GM21367 (cell line): ENCODE results near the gene POMT1.
A peak's percentile ranks its signal among the peaks of the same experiment; 100 is the strongest.
"Not testable (repeated sequence)": the region's sequence is repeated elsewhere in the genome, so short reads cannot be mapped to it uniquely, and the experiment has no call there.

Experiments
- ATAC-seq: cut with Tn5 transposase; IDR thresholded peaks from one replicate; pipeline ENCODE4 v1.9.1; 2021; ENCODE audit not compliant: unreplicated experiment

Gene POMT1, protein sequence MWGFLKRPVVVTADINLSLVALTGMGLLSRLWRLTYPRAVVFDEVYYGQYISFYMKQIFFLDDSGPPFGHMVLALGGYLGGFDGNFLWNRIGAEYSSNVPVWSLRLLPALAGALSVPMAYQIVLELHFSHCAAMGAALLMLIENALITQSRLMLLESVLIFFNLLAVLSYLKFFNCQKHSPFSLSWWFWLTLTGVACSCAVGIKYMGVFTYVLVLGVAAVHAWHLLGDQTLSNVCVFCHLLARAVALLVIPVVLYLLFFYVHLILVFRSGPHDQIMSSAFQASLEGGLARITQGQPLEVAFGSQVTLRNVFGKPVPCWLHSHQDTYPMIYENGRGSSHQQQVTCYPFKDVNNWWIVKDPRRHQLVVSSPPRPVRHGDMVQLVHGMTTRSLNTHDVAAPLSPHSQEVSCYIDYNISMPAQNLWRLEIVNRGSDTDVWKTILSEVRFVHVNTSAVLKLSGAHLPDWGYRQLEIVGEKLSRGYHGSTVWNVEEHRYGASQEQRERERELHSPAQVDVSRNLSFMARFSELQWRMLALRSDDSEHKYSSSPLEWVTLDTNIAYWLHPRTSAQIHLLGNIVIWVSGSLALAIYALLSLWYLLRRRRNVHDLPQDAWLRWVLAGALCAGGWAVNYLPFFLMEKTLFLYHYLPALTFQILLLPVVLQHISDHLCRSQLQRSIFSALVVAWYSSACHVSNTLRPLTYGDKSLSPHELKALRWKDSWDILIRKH

DNA sequence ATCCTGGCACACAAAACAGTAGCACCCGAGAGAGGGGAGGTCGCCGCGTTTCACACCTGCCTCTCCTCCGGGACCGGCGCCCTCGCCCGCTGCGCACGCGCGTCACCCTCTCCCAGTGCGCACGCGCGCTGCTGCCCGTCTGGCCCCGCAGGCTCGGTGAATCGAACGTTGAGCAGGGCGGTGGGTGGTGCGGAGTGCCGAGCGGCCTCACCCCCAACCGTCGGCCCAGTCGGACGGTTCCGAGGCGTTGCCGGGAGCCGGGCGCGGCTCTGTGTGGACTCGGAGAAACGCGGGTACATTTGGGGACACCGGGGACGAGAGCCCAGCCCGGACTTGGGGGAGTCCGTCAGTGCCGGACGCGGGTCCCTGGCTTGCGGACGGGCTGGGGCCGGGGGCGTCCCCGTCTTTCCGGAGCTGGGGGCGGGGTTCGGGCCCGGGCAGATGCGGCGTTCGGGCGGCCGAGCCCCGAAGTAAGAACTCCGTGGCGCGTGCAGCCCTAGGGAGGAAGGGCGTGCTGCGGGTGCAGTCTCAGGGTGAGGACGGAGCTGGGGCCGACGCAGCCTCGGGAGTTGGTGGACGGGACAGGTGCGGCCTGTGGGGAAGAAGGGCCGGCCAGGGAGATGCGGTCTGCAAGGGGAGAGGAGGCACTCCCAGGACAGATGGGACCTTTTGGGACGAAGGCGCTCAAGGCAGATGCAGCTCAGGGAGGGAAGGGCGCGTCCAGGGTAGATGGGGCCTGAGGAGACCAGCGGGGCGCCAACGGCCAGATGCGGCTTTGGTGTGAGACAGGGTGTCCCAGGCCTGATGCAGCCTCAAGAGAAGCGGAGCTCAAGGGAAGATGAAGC is at the start of gene POMT1:
TSS of gene POMT1 (plus strand) at position 138 of the 845 bp plus-strand sequence. CDS start 1,301 bp downstream, outside the sequence.
- ATAC-seq, result peak; percentile 69

DNA sequence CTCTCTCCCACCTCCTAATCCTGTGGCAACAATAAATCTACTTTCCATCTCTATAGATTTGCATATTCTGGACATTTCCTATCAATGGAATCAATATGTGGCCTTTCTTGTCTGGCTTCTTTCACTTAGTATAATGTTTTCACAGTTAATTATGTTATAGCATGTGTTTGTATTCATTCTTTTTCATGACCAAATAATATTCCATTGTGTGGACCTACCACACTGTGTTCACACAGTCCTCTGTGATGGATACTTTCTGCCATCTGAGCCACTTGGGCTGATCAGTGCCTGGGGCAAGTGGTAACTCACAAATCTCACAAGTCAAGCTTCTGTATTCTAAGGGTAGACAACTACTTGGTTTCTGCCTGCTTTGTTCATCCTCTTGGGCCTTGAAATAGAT is 48.7 kb upstream of the POMT1 start:
- ATAC-seq, result no peak

DNA sequence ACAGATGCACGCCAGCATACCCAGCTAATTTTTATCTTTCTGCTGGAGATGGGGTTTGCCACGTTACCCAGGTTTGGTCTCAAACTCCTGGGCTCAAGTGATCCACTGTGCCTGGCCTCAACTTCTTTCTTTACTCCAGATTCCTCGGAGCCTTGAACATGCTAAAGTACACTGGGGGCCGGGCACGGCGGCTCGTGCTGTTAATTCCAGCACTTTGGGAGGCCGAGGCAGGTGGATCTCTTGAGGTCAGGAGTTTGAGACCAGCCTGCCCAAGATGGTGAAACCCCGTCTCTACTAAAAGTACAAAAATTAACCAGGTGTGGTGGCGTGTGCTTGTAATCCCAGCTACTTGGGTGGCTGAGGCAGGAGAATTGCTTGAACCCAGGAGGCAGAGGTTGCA is 47.1 kb upstream of the POMT1 start:
- not testable (repeated sequence) for ATAC-seq

DNA sequence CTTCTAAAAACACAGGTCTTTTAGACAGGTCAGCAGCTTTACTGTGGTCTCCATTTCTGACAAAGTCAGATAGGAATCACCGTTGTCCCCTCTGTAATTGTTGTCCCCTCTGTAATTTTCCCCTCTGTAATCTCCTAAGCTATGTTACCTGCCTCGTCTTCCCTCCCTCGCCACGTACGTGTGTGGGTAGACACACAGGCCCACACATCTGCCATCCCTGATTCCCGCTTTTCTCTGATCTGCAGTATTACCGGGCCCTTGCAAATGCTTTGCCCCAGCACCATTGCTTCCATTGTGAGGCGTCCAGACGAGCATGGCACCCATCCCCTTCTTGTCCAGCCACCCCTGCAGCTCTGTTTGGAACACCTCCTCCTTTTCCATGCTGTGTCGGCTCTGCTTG is 45.0 kb upstream of the POMT1 start:
- ATAC-seq, result no peak

DNA sequence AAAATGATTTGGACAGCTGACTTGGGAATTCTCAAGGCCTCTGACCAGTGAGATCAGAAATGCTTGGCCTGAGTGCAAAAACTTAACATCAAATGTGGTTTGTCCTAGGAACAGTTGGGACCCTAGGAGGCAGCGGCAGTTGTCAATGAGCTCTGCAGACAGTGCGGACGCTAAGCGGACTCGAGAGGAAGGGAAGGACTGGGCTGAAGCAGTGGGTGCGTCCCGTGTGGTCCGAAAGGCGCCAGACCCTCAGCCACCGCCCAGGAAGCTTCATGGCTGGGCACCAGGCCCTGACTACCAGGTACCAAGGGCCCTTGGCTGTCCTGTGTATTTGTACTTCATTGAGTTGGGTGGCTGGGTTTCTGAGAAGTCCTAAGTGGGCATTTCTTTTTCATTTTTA is 43.7 kb upstream of the POMT1 start:
- ATAC-seq, result no peak

DNA sequence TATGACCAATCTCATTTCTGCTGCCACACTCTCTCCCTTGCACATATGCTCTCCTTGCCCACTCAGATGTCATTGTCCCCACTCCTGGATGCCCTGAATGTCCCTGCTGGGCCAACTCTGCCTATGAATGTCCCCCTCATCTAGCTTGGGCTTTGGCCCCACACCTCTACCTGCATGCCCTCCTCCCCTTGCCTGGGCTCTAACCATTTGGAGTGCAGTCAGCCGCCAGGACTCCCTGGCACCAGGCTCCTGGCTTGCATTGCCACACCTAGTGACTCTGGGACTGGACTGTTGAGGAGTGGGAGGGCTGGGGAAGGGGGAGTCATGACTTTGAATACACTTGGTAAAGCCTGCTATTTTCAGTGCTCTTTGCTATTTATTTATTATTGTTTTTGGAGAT is 41.6 kb upstream of the POMT1 start:
- ATAC-seq, result no peak

DNA sequence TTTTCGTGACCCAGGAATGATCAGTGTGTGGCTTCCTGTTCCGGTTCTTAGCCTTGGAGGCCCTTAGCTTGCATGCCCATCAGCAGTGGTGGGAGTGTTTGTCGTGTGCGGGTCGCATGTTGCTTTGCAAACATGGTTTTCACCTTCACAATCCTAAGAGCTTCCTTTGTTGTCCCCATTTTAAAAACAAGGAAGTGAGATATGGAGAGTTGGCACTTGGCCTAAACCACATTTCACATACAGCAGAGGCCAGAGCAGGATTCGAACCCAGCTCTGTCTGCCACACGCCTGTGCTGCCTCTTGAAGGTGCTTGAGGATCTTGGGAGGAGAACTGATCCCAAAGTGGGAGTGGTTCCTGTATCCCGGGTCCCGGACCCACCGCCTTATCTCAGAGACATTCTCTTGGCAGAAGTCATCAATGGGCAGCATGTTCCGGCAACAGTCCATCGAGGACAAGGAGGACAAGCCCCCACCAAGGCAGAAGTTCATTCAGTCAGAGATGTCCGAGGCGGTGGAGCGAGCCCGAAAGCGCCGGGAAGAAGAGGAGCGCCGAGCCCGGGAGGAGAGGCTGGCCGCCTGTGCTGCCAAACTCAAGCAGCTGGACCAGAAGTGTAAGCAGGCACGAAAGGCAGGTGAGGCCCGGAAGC is 38.2 kb upstream of the POMT1 start:
- ATAC-seq, result no peak

DNA sequence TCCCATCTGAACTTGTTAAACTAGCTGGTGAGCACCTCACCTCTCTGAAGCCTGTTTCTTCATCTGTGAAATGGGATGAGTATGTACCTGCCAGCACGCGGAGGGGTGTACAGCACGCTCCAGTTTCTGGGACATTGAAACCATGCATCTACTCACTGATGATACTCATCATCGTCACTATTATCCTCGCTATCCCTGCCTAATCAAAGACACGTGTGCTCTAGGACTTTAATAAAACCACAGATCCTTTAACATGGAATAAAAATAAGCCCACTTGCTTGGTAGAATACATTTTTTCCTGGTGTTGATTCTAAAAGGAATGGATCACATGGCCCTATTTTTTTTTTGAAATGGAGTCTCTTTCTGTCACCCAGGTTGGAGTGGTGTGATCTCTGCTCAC is 37.3 kb upstream of the POMT1 start:
- ATAC-seq, result no peak

DNA sequence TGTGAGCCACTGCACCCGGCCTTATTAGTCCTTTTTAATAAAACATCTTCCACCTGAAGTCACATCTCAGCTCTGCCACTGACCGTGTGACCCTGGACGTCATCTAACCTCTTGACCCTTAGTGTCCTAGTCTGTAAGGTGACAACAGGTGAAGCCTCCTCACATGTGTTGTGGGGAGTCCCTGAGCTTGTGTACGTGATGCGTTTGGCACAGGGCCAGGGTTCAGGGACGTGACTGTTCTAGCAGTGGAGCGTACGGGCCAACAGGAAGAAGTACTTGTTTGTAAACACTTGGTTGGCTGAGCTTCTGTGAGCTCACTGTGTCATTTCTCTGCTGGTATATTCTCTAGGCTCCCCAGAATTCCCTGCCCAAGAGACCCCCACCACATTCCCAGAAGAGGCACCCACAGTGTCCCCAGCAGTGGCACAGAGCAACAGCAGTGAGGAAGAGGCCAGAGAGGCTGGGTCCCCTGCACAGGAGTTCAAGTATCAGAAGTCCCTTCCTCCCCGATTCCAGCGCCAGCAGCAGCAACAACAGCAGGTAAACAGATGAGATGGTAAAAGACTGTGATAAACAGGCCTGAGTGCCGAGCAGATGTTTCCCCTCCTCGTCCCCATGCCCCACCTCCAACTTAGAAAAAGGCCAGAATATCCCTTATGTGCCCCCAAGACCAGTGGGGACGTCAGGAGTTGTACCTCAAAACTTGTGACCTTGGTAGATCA is 35.3 kb upstream of the POMT1 start:
- no peak for ATAC-seq

DNA sequence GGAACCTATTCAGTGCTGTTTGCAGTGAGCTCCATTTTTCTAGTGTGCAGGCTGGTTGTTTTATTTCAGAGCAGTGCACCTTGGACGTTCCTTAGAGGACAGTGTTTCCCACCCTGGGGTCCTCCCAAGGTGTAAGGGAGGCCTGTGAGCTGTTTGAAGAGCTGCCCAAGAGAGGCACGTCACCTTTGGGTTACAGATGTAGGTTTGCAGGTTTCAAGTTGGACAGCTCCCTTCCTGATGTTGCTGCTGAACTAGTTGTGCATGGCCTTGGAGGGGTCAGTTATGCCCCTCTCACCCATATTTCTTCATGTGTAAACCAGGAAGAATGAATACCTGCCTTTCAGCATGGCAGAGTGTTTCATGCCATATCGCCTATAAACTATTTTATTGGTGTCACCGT is 34.7 kb upstream of the POMT1 start:
- ATAC-seq, result no peak

DNA sequence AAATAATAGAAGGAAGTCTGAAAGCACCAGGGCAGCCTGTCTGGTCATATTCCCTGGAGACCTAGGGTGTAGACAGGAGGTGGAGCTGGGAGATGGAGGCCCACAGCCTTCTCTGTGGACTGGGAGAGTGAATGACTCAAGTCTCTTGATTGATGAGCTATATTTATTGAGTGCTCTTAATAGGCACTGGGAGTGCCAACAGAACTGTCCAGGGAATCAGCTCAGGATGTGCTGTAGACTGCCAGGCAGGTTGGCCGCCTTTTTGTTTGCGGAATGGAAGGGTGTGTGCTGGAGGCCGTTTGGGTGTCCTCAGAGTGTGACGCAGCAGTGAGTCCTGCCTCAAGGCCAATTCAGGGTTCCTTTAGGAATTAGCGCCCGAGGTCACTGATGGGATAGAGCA is 33.4 kb upstream of the POMT1 start:
- no peak for ATAC-seq

DNA sequence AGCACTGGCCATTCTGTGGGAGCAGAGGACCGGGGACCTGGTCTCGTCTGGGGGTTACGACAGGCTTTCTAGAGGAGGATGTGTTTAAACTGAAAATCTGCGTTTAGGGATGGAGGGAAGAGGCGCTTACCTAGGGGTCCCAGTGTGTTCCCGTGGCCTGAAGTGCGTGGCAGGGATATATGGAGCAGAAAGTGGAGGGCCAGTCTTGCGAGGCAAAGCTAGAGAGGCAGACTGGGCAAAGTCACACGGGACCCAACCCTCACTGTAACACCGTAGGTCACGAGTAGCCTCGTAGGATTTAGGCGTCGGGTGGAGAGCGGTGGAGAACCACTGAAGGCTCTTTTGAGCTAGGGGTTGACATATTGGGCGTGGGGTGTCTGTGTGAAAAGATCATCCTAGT is 32.8 kb upstream of the POMT1 start:
- ATAC-seq, result no peak

DNA sequence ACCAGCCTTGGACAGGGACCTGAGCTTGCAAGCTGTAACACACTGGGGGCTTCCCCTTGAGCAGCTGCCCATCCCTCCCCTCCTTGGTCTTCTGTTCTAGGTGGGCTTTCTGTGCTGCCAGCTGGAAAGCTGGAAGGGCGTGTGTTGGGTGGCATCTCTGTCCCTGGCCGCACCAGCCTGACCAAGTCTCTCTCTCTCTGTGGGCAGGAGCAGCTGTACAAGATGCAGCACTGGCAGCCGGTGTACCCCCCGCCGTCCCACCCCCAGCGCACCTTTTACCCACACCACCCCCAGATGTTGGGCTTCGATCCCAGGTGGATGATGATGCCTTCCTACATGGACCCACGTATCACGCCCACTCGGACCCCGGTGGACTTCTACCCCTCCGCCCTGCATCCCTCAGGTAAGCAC is 32.1 kb upstream of the POMT1 start:
- ATAC-seq, result no peak

DNA sequence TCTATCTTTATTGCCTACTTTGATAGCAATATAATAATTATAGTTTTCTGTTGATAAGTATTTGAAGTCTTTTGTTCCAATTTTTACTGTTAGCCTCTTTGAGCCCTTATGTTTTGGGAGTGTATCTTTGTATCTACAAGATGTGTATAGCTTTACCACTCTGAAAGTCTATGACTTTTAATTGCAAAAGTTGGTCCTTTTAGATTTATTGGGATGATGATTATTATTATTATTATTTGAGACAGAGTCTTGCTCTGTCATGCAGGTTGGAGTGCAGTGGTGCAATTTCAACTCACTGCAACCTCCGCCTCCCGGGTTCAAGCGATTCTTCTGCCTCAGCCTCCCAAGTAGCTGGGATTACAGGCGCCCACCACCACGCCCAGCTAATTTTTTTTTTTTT is 30.6 kb upstream of the POMT1 start:
- ATAC-seq, result not testable (repeated sequence)

DNA sequence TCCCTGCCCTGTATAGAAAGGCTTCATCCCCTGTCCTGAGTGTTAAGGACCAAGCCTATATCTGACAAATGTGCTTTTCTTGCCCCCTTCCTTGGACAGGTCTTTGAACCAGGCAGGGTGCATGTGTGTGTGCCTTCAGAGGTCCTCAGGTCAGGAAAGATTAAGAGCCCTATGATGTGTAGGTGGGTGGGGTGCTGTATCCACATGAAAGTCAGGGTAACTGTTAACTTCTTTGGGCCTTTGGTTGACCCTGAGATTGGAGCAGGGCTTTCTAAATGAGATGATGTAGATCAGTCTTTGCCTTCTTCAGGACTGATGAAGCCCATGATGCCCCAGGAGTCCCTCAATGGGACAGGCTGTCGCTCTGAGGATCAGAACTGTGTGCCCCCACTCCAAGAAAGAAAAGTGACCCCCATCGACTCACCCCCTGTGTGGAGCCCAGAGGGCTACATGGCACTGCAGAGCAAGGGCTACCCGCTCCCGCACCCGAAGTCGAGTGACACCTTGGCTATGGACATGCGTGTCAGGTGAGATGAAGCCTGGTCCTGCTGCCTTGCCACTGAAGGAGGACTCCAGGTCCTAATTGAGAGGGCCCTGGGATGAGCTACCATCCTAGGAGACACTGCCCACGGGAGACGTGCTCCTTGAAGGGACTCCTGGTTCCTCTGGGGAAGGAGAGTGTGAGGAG is 29.4 kb upstream of the POMT1 start:
- no peak for ATAC-seq

DNA sequence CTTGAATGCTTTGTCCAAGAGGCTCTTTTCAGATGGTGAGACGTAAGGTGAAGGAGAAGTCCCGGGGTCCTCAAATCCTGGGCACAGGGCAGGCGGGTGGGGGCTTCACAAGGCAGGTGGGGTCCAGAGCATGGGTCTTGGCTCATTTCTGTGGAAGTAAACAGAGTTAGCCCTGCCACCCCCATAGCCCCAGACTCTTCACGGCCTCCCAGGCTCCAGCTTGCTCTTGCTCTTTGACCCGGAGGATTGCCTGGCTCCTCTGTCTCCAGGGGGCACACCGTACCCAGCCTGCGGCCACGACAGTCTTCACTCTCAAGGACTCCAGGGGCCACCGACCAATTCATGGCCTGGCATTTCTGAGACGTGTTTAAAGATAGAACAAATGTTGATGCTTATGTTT is 28.8 kb upstream of the POMT1 start:
- no peak for ATAC-seq

DNA sequence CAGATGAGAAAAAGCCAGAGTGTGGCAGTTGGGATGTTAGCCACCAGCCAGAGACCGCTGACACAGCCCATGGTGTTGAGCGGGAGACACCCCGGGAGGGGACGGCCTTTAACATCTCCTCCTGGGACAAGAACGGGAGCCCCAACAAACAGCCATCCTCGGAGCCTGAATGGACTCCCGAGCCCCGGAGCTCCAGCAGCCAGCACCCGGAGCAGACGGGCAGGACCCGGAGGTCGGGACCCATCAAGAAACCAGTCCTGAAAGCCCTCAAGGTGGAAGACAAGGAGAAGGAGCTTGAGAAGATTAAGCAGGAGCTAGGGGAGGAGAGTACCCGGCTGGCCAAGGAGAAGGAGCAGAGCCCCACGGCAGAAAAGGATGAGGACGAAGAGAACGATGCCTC is 28.0 kb upstream of the POMT1 start:
- ATAC-seq, result no peak

DNA sequence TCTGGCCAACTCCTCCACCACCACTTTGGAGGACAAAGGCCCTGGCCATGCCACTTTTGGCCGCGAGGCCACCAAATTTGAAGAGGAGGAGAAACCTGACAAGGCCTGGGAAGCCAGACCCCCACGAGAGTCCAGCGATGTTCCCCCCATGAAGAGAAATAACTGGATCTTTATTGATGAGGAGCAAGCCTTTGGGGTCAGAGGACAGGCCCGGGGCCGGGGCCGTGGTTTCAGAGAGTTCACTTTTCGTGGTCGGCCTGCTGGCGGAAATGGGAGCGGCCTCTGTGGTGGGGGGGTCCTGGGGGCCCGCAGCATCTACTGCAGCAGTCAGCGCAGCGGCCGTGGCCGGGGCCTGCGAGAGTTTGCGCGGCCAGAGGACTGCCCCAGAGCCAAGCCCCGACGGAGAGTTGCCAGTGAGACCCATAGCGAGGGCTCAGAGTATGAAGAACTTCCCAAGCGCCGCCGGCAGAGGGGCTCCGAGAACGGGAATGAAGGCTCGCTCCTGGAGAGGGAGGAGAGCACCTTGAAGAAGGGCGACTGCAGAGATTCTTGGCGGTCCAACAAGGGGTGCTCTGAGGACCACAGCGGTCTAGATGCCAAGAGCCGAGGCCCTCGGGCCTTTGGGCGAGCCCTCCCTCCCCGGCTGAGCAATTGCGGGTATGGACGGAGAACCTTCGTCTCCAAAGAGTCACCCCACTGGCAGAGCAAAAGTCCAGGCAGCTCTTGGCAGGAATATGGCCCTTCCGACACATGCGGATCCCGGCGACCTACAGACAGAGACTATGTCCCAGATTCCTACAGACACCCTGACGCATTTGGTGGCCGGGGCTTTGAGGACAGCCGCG is 27.4 kb upstream of the POMT1 start:
- ATAC-seq, result no peak
